ENCODE measurements around the gene TXNL4A.
"Not testable (repeated sequence)": the region's sequence is repeated elsewhere in the genome, so short reads cannot be mapped to it uniquely, and the experiment has no call there.

TXNL4A gene

GRCh38 chr18:79963658-79964329 lies 24.6 kb downstream of the TXNL4A start:
- no peak for DNase-seq (ENCODE audit: low read depth)

- DNase-seq (ENCODE audit: low read depth), result no peak
Observed at GRCh38 chr18:79962835-79963657, 25.3 kb downstream of the TXNL4A start.

- no peak for DNase-seq (ENCODE audit: low read depth)
Observed at GRCh38 chr18:79962311-79962710, 26.1 kb downstream of the TXNL4A start.

- DNase-seq (ENCODE audit: low read depth), result no peak
Observed at GRCh38 chr18:79961527-79962291, 26.7 kb downstream of the TXNL4A start.

GRCh38 chr18:79960921-79961526 lies 27.3 kb downstream of the TXNL4A start:
- DNase-seq (ENCODE audit: low read depth), result no peak

GRCh38 chr18:79960161-79960801 lies 28.1 kb downstream of the TXNL4A start:
- DNase-seq (ENCODE audit: low read depth), result not testable (repeated sequence)

GRCh38 chr18:79958981-79959380 lies 29.4 kb downstream of the TXNL4A start:
- DNase-seq (ENCODE audit: low read depth), result no peak

GRCh38 chr18:79956276-79956675 lies 32.1 kb downstream of the TXNL4A start:
- DNase-seq (ENCODE audit: low read depth), result no peak

GRCh38 chr18:79955302-79956075 lies 32.9 kb downstream of the TXNL4A start:
- no peak for DNase-seq (ENCODE audit: low read depth)

GRCh38 chr18:79954791-79955190 lies 33.6 kb downstream of the TXNL4A start:
- DNase-seq (ENCODE audit: low read depth), result no peak

- DNase-seq (ENCODE audit: low read depth), result no peak
Observed at GRCh38 chr18:79953971-79954651, 34.3 kb downstream of the TXNL4A start.

- DNase-seq (ENCODE audit: low read depth), result no peak
Observed at GRCh38 chr18:79952996-79953559, 35.3 kb downstream of the TXNL4A start.

GRCh38 chr18:79952456-79952995 lies 35.8 kb downstream of the TXNL4A start:
- DNase-seq (ENCODE audit: low read depth), result no peak

GRCh38 chr18:79951545-79952455 lies 36.6 kb downstream of the TXNL4A start, which contains the start of gene SLC66A2:
SLC66A2 (minus strand) TSS chr18:79951653; CDS start chr18:79950926, 727 bp downstream.
- peak; percentile 46 for DNase-seq (ENCODE audit: low read depth)

- DNase-seq (ENCODE audit: low read depth), result no peak
Observed at GRCh38 chr18:79950515-79951341, 37.6 kb downstream of the TXNL4A start.

- no peak for DNase-seq (ENCODE audit: low read depth)
Observed at GRCh38 chr18:79949697-79950487, 38.5 kb downstream of the TXNL4A start.
